Activated CD4-positive, alpha-beta T cell treated with anti-CD3 and anti-CD28 coated beads, Interleukin-2, amount 10 ng/mL, durations not matched to agents 24 days and 14 days (primary cell): ENCODE data around the gene OSBP2. TPM values are rescaled to one million over a fixed set of nuclear protein-coding genes. Genes with fewer than 3 reads are reported as not detected.

Experiments used
- DNase-seq: peaks from one replicate; pipeline ENCODE4 v3.0.0; 2022
- H3K27ac Mint-ChIP-seq: one replicate; pipeline ENCODE4 v1.8.0; 2022; ENCODE audit warnings: mild to moderate bottlenecking, mixed read lengths
- H3K27me3 Mint-ChIP-seq: one replicate; pipeline ENCODE4 v1.8.0; 2022; ENCODE audit warnings: mixed read lengths
- H3K36me3 Mint-ChIP-seq: one replicate; pipeline ENCODE4 v1.8.0; 2022; ENCODE audit warnings: low read depth, mild to moderate bottlenecking, mixed read lengths
- H3K4me1 Mint-ChIP-seq: one replicate; pipeline ENCODE4 v1.8.0; 2021; ENCODE audit warnings: mixed read lengths
- H3K4me3 Mint-ChIP-seq: one replicate; pipeline ENCODE4 v1.8.0; 2022; ENCODE audit warnings: mild to moderate bottlenecking, moderate library complexity, mixed read lengths
- H3K9me3 Mint-ChIP-seq: one replicate; pipeline ENCODE4 v1.8.0; 2021; ENCODE audit warnings: mixed read lengths
- intact Hi-C: fragments of 100-400 bp; cut with micrococcal nuclease; formaldehyde crosslinking; loops from one replicate; pipeline ENCODE4 v1.15.1; 2023
- total RNA-seq: library from RNA; stranded (reverse); gene quantifications from 2 replicates; pipeline ENCODE4 v1.2.3, GENCODE V29; 2022

OSBP2 gene
- total RNA-seq, 1 donor from 2014 or later, result 2.6 TPM

DNA sequence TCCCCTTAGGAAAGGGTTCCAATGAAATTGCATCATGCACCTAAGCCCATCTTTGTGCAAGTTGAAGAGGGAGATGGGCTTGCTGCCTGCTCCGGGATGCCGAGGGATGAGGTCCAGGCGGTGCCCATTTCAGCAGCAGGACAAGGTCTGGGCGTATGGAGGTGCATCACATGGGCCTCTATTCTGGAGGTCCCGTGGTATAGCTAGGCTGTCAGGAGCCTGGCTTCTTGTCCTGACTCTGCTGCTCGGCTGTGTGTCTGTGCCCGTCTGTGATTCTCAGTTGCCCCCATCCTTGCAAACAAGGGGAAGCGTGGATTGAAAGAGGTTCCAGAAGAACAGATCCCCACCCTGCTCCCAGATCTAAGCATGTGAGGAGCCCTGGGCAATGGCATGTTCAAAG lies 130.0 kb downstream of the OSBP2 start:
- DNase-seq, result no peak
- H3K36me3 Mint-ChIP-seq, result no peaks in the 10 kb centered on the region
- intact Hi-C loops, result no loop called here
- no peak overlapping the region for H3K4me3 Mint-ChIP-seq
- no peak overlapping the region for H3K27ac Mint-ChIP-seq
- H3K4me1 Mint-ChIP-seq, result peaks cover 7% of the 10 kb centered on the region
- peaks cover 42% of the 10 kb centered on the region for H3K27me3 Mint-ChIP-seq
- H3K9me3 Mint-ChIP-seq, result no peaks in the 10 kb centered on the region

DNA sequence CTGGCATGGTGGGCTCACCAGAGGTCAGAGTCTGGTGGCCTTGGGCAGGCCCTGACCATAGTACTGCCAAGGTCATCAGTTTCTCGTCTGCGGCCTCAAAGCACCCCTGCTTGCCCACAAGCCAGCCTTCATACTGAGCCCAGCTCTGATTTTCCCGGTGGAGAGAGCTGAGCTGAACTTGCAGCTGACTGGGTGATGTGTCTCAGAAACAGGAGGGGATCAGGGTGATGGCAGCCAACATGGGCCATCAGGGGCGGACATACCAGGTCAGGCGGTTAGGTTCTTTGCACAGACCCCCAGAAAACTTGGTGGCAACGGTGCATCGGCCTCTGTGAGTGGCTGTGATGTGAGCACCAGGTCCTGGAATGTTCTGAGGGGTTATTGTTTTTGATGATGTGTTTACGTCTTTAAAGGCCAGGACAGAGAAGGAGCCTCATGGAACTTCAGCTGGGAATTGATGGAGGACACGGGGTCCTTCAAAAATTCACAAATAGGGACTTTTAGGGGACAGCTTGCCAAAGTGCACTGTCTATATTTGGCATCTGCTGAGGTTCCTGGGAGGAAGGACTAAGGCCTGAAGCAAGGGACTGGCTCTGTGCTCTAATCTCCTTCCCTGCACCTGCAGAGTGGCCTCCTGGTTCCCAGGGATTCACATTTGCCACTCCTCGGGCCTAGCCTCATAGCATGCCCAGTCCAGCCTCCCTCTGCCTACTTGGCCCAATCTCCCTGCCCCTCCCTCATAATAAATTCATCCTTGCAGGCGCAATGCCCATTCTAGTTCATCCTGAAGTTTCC lies 131.2 kb downstream of the OSBP2 start:
- no peak for DNase-seq
- intact Hi-C loops, result no loop called here
- H3K9me3 Mint-ChIP-seq, result no peaks in the 10 kb centered on the region
- H3K4me1 Mint-ChIP-seq, result peaks cover 7% of the 10 kb centered on the region
- H3K27me3 Mint-ChIP-seq, result peaks cover 36% of the 10 kb centered on the region
- no peak overlapping the region for H3K27ac Mint-ChIP-seq
- no peaks in the 10 kb centered on the region for H3K36me3 Mint-ChIP-seq
- no peak overlapping the region for H3K4me3 Mint-ChIP-seq

DNA sequence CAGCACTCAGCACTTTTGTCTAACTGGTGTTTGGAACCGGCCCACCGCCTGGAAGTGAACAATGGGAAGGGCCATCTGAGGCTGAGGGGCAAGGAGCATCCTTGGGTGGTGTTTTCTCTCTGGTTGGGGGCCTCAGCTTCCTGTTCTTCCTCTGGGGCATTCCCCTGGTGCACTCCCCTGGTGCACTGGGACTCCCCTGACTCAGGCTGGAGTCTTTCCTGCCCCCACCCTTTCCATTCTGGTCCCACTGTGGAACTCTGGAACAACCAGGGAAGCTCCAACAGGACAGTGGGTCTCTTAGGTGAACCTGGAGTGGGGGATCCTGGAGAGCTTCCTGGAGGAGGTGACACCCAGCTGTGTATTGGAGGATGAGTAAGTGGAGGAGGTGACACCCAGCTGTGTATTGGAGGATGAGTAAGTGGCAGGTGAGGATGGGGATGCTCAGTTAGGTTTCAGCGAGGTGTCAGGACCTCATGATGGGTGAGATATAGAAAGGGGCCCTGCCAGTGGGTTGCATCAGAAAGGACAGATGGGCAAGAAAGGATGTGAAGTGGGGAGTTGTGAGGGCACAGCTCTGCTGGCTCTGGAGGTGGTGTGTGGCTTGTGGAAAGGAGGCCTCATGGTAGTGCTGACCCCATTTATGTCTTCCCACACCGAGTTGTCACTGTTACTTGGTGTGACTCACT lies 132.1 kb downstream of the OSBP2 start:
- Mint-ChIP-seq H3K4me3 (no peak overlapping the region), H3K36me3 (no peaks in the 10 kb centered on the region), H3K4me1 (peaks cover 4% of the 10 kb centered on the region), H3K27me3 (peaks cover 27% of the 10 kb centered on the region), H3K9me3 (no peaks in the 10 kb centered on the region), H3K27ac (no peak overlapping the region)
- no peak for DNase-seq
- intact Hi-C loops, result no loop called here

DNA sequence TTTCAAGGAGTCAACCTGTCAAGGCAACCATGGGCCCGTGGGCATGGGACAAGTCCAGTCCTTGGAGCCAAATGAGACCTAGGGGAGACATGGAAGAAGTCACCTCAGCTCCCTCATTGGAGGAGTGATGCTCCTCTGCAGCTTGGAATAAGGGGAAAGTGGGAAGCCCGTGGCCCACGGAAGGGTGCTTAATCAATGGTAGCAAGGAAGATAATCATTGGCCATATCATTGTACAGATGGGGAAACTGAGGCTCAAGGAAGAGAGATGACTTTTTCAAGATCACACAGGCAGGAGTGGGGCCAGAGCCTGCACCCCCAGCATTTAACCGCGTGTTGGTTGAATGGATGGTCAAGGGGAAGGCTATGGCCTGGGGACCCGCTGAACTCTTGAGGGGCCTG lies 133.0 kb downstream of the OSBP2 start:
- peaks cover 23% of the 10 kb centered on the region for H3K27me3 Mint-ChIP-seq
- DNase-seq, result no peak
- no peak overlapping the region for H3K4me3 Mint-ChIP-seq
- H3K27ac Mint-ChIP-seq, result no peak overlapping the region
- no peaks in the 10 kb centered on the region for H3K9me3 Mint-ChIP-seq
- intact Hi-C loops, result no loop called here
- H3K36me3 Mint-ChIP-seq, result no peaks in the 10 kb centered on the region
- H3K4me1 Mint-ChIP-seq, result peaks cover 4% of the 10 kb centered on the region

DNA sequence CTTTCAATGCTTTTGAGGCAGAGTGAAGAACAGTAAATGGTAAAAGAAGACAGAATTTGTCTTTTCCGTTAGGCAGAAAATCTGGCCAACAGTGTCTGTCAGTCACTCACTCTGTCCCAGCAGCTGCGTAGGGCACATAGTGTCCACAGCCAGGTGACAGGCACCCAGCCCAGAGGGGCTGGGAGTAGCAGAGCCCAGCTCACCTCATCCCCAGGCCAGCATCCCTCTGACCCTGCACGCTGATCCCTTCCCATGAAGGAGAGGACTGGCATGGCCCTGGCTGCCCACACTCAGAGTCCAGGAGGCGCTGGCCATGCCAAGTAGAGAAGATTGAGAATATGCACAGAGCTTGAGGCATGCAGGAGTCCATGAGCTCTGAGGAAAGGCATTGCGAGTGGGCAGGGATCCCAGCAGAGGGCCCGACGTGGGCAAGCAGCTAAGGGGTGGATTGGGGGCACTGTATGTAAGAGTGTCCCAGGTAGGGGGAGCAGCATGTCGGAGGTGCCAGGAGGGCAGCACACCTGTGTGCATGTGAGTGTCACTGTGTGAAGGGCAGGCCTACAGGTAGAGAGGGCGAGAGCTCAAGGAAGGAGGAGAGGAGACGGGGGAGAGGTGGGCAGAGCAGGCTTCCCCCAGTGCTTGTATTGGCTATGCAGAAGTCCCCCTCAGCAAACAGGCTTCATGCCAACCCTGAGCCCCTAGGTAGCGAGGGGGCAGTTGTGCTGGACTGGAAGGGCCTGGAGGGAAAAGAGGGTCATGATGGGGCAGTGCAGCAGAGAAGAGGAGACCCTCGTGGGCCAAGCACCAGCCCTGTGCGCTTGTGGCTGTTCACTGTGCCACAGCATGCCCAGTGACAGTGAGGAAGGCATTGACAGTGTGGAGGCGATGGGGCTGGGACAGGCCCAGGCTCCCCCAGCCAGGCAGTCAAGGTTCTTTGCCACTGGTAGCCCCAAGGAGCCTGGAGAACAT lies 133.8 kb downstream of the OSBP2 start:
- no peaks in the 10 kb centered on the region for H3K9me3 Mint-ChIP-seq
- H3K36me3 Mint-ChIP-seq, result no peaks in the 10 kb centered on the region
- no peak overlapping the region for H3K27ac Mint-ChIP-seq

DNA sequence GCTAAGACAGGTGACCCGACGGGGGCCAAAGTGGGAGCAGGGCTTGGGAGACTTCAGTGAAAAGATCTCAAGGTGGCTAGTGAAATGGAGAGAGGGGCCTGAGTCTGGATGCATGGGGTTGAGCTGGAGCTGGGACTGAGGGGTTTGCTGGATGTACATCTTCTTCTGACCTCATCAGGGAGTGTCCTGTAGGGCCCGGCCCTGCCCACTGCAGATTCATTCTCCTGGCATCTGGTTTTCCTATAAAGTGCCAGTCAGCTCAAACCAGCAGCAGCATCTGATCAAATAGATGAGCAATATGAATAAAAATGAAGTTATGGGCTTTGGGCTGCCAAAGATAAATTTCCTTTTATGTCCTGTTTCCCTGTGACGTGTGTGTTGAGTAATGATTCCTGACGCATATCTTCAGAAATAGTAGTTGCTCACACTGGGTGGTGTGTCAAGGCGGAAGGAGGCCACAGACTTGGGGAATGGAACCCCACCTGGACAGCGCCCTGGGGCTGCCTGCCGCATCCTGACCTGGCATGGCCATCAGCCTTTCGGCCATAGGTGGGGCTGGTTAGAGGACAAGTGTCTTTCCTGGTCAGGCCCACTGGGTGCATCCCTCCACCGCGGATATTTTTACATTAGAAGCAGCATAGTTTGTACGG lies 135.4 kb downstream of the OSBP2 start:
- H3K36me3 Mint-ChIP-seq, result no peaks in the 10 kb centered on the region
- H3K4me1 Mint-ChIP-seq, result peaks cover 3% of the 10 kb centered on the region
- no peak for DNase-seq
- no peaks in the 10 kb centered on the region for H3K9me3 Mint-ChIP-seq
- H3K27me3 Mint-ChIP-seq, result peaks cover 11% of the 10 kb centered on the region
- intact Hi-C loops, result no loop called here
- no peak overlapping the region for H3K27ac Mint-ChIP-seq
- no peak overlapping the region for H3K4me3 Mint-ChIP-seq

More for the DNA sequence above, 133.8 kb downstream of the OSBP2 start:
- Mint-ChIP-seq H3K27me3 (peaks cover 18% of the 10 kb centered on the region), H3K4me1 (peaks cover 3% of the 10 kb centered on the region), H3K4me3 (no peak overlapping the region)
- no peak for DNase-seq
- intact Hi-C loops, result no loop called here

DNA sequence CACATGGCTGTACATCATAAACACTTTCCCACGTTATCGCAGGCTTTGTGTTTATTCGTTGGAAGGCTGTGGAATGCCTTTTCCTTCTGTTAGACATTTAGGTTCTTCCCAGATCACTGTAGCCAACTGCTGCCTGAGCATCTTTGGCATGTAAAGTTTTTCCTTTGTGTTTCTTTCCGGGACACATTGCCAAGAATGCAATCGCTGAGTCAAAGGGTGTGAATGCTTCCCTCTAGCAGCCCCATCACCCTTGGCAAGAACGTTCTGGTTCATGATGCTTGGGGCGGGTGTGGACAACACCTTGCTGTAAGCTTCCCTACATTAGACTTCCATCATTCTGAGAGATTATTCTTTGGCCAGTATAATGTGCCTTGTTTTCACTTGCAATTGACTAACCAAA lies 136.2 kb downstream of the OSBP2 start:
- Mint-ChIP-seq H3K36me3 (no peaks in the 10 kb centered on the region), H3K27me3 (peaks cover 6% of the 10 kb centered on the region), H3K4me3 (no peak overlapping the region)

DNA sequence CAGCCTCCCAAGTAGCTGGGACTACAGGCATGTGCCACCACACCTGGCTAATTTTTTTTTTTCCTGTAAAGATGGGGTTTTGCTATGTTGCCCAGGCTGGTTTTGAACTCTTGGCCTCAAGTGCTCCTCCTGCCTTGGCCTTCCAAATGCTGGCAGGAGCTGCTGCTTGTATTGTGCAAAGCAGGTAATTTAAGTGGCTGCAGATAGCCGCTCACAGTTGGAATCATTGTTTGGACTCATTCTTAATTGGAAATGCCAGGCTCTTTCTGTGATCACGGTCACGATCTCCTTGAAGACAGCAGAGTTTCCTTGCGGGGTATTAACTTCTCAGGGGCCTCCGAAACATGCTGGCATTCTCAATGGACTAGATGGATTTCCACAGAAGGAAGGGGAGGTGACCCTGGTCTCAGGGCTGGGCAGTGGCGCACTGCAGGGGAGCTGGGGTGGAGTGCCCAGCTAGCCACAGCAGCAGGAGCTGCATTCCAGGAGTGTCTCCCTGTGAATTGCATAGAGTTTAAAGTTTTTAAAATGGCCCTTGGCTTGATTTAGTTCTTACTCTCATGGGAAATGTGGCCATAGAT lies 137.8 kb downstream of the OSBP2 start:
- H3K27ac Mint-ChIP-seq, result no peak overlapping the region
- DNase-seq, result no peak
- no peaks in the 10 kb centered on the region for H3K36me3 Mint-ChIP-seq
- H3K27me3 Mint-ChIP-seq, result peaks cover 6% of the 10 kb centered on the region
- no peaks in the 10 kb centered on the region for H3K4me1 Mint-ChIP-seq
- no peak overlapping the region for H3K4me3 Mint-ChIP-seq
- no peaks in the 10 kb centered on the region for H3K9me3 Mint-ChIP-seq
- intact Hi-C loops, result no loop called here

More for the DNA sequence above, 136.2 kb downstream of the OSBP2 start:
- Mint-ChIP-seq H3K9me3 (no peaks in the 10 kb centered on the region), H3K4me1 (peaks cover 3% of the 10 kb centered on the region), H3K27ac (no peak overlapping the region)
- intact Hi-C loops, result no loop called here
- no peak for DNase-seq

DNA sequence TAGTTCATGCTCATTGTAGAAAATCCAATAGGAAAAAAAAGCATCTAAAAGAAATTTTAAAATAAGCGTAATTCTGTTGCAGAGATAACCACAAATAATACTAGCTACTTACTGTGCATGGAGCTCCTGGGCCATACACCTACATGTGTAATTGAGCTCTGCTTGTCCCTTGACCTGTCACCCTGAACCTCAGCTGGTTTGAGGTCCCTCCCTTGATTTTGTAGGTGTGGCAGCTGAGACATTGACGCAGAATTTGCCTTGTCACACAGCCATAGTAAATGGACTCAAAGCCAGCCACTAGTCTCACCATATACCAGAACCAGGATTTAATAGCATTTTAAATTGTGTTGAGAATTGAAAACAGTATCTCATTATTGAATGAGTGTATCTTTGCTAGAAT lies 138.6 kb downstream of the OSBP2 start:
- DNase-seq, result no peak
- Mint-ChIP-seq H3K36me3 (no peaks in the 10 kb centered on the region), H3K27ac (no peak overlapping the region), H3K27me3 (peaks cover 6% of the 10 kb centered on the region), H3K4me1 (no peaks in the 10 kb centered on the region), H3K4me3 (no peak overlapping the region), H3K9me3 (peaks cover 5% of the 10 kb centered on the region)
- intact Hi-C loops, result no loop called here

DNA sequence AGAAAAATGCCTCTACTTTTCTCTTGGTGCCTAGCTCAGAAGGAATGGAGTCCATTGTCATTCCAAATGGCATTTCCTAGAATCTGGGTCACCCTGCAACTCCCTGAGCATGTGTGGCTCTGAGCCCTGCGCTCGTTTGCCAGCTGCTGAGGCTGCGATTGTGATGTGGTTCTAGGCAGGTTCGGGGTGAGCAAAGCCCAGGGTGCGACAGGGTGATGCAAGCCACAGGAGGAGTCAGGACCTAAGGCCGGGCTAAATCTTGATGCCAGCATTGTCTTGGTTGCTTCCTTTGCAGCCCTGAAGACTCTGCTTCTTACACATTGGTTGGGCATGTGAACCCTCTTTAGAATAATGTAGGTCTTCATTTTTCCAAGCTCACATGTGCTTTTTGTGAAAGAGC lies 142.9 kb downstream of the OSBP2 start:
- DNase-seq, result no peak
- no peak overlapping the region for H3K27ac Mint-ChIP-seq
- H3K4me1 Mint-ChIP-seq, result no peaks in the 10 kb centered on the region
- H3K27me3 Mint-ChIP-seq, result peaks cover 7% of the 10 kb centered on the region
- H3K4me3 Mint-ChIP-seq, result no peak overlapping the region
- no peaks in the 10 kb centered on the region for H3K36me3 Mint-ChIP-seq
- H3K9me3 Mint-ChIP-seq, result peaks cover 5% of the 10 kb centered on the region
- intact Hi-C loops, result no loop called here

DNA sequence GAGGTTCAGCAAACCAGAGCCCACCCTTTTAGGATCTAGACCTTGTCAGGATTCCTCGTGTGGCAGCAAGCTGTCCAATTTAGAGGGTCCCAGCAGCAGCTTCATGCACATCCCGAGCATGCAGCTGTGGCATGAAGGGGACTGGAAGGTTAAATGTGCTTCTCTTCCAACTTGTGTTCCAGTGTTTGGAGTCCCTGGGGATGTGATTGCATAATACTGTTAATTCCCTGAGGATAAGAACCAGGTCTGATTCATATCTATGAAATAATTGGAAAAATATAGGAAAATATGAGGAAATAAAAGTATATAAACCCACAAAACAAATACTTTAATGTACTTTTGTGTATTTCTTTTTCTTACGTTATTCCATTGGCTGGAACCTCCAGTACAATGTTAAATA lies 143.4 kb downstream of the OSBP2 start:
- Mint-ChIP-seq H3K4me1 (no peaks in the 10 kb centered on the region), H3K9me3 (peaks cover 5% of the 10 kb centered on the region)

DNA sequence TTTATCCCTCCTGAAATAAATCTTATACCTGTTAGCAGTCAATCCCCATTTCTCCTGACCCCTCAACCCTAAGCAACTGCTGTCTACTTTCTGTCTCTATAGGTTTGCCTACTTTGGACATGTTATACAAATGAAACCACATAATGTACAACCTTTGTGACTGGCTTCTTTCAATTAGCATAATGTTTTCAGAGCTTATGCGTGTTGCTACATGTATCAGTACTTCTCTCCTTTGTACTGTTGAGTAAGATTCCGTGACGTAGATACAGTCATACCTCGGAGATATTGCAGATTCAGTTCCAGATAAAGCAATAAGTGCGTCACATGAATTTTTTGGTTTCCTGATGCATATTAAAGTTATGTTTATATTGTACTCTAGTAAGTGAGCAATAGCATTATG lies 146.6 kb downstream of the OSBP2 start:
- Mint-ChIP-seq H3K27me3 (peaks cover 2% of the 10 kb centered on the region), H3K4me1 (no peaks in the 10 kb centered on the region), H3K27ac (no peak overlapping the region), H3K4me3 (no peak overlapping the region), H3K36me3 (no peaks in the 10 kb centered on the region), H3K9me3 (peaks cover 5% of the 10 kb centered on the region)
- intact Hi-C loops, result no loop called here
- DNase-seq, result no peak

More for the DNA sequence above, 143.4 kb downstream of the OSBP2 start:
- no peaks in the 10 kb centered on the region for H3K36me3 Mint-ChIP-seq
- DNase-seq, result no peak
- H3K27ac Mint-ChIP-seq, result no peak overlapping the region
- peaks cover 7% of the 10 kb centered on the region for H3K27me3 Mint-ChIP-seq
- H3K4me3 Mint-ChIP-seq, result no peak overlapping the region
- intact Hi-C loops, result no loop called here

DNA sequence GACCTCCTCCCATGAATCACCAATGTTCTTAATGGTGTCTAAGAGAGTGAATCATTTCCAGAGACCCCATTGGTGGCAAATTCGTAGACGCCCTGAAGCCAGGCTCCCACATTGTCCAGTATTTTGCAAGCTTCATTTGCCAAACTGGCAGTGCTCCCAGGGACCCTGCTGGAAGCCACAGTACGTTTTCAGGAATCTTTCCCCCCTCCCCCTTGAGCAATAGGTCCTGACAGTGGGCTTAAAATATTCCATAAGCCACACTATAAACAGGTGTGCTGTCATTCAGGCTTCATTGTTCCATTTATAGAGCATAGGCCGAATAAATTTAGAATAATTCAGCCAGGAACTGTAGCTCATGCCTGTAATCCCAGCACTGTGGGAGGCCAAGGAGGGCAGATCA lies 148.6 kb downstream of the OSBP2 start:
- no peaks in the 10 kb centered on the region for H3K36me3 Mint-ChIP-seq
- H3K9me3 Mint-ChIP-seq, result no peaks in the 10 kb centered on the region
- intact Hi-C loops, result no loop called here
- peaks cover 4% of the 10 kb centered on the region for H3K27me3 Mint-ChIP-seq
- DNase-seq, result no peak
- no peak overlapping the region for H3K4me3 Mint-ChIP-seq
- no peaks in the 10 kb centered on the region for H3K4me1 Mint-ChIP-seq
- H3K27ac Mint-ChIP-seq, result no peak overlapping the region
